H9 (cell line): ENCODE results near the gene RPL22. TPM values are rescaled to one million over a fixed set of nuclear protein-coding genes. Genes with fewer than 3 reads are reported as not detected.
A peak's percentile ranks its signal among the peaks of the same experiment; 100 is the strongest.

Experiments
- DNase-seq: peaks from one replicate; pipeline ENCODE4 v3.0.0-alpha.2; 2017
- H2AFZ ChIP-seq: one replicate; pipeline ENCODE4 v1.6.1; 2013; ENCODE audit warnings: mild to moderate bottlenecking, low read length, control low read depth, moderate library complexity
- H2AK5ac ChIP-seq: 2 replicates; pipeline ENCODE4 v1.6.1; 2013; ENCODE audit warnings: low read length, control low read depth, mixed read lengths; ENCODE audit not compliant: insufficient read length
- H2BK120ac ChIP-seq: one replicate; pipeline ENCODE4 v1.6.1; 2013; ENCODE audit warnings: low read depth, mild to moderate bottlenecking, low read length, control low read depth, inconsistent platforms; ENCODE audit not compliant: poor library complexity, severe bottlenecking
- H2BK12ac ChIP-seq: 2 replicates; pipeline ENCODE4 v1.6.1; 2013; ENCODE audit warnings: low read length, control low read depth, mixed read lengths, low read depth; ENCODE audit not compliant: insufficient read length
- H2BK15ac ChIP-seq: 2 replicates; pipeline ENCODE4 v1.6.1; 2013; ENCODE audit warnings: low read depth, low read length, control low read depth
- H2BK20ac ChIP-seq: one replicate; pipeline ENCODE4 v1.6.1; 2013; ENCODE audit warnings: low read depth, mild to moderate bottlenecking, low read length, control low read depth, inconsistent platforms; ENCODE audit not compliant: poor library complexity, severe bottlenecking
- H2BK5ac ChIP-seq: 2 replicates; pipeline ENCODE4 v1.6.1; 2013; ENCODE audit warnings: low read length, control low read depth, mixed read lengths; ENCODE audit not compliant: insufficient read length
- H3K14ac ChIP-seq: 2 replicates; pipeline ENCODE4 v1.6.1; 2013; ENCODE audit warnings: low read length, control low read depth; ENCODE audit not compliant: insufficient read depth
- H3K18ac ChIP-seq: 2 replicates; pipeline ENCODE4 v1.6.1; 2013; ENCODE audit warnings: low read depth, mild to moderate bottlenecking, mixed read lengths, low read length, control low read depth; ENCODE audit not compliant: insufficient read length
- H3K23ac ChIP-seq: 2 replicates; pipeline ENCODE4 v1.6.1; 2013; ENCODE audit warnings: low read length, control low read depth, mixed read lengths, low read depth; ENCODE audit not compliant: insufficient read length
- H3K23me2 ChIP-seq: 2 replicates; pipeline ENCODE4 v1.6.1; 2013; ENCODE audit warnings: low read depth, mild to moderate bottlenecking, mixed read lengths, low read length, control low read depth; ENCODE audit not compliant: insufficient read length, poor library complexity, severe bottlenecking
- H3K27ac ChIP-seq: 2 replicates; pipeline ENCODE4 v1.5.1; 2013; ENCODE audit warnings: low read length, control low read depth, mixed read lengths, low read depth; ENCODE audit not compliant: insufficient read length
- H3K27me3 ChIP-seq: 2 replicates; pipeline ENCODE4 v1.6.1; 2013; ENCODE audit warnings: low read length, control low read depth, inconsistent platforms; ENCODE audit not compliant: insufficient read depth
- H3K4ac ChIP-seq: 2 replicates; pipeline ENCODE4 v1.6.1; 2013; ENCODE audit warnings: low read depth, mild to moderate bottlenecking, control low read depth, inconsistent platforms, low read length, moderate library complexity
- H3K4me1 ChIP-seq: 2 replicates; pipeline ENCODE4 v1.6.1; 2013; ENCODE audit warnings: low read length, control low read depth, inconsistent platforms; ENCODE audit not compliant: insufficient read depth
- H3K4me2 ChIP-seq: 2 replicates; pipeline ENCODE4 v1.6.1; 2013; ENCODE audit warnings: low read length, control low read depth, mixed read lengths; ENCODE audit not compliant: insufficient read length, insufficient read depth
- H3K56ac ChIP-seq: 2 replicates; pipeline ENCODE4 v1.6.1; 2013; ENCODE audit warnings: low read depth, mild to moderate bottlenecking, mixed read lengths, low read length, control low read depth; ENCODE audit not compliant: insufficient read length
- H3K79me1 ChIP-seq: 2 replicates; pipeline ENCODE4 v1.6.1; 2013; ENCODE audit warnings: low read depth, mild to moderate bottlenecking, moderate library complexity, low read length, control low read depth, inconsistent platforms; ENCODE audit not compliant: insufficient read depth, poor library complexity, severe bottlenecking
- H3K79me2 ChIP-seq: 2 replicates; pipeline ENCODE4 v1.6.1; 2013; ENCODE audit warnings: low read length, control low read depth, inconsistent platforms; ENCODE audit not compliant: insufficient read depth
- H3K9ac ChIP-seq: 2 replicates; pipeline ENCODE4 v1.6.1; 2013; ENCODE audit warnings: low read length, control low read depth, mixed read lengths; ENCODE audit not compliant: insufficient read length; ENCODE audit errors: extremely low read depth
- H3K9me3 ChIP-seq: one replicate; pipeline ENCODE4 v1.6.1; 2013; ENCODE audit warnings: low read depth, low read length, inconsistent platforms; ENCODE audit not compliant: control insufficient read depth
- H3T11ph ChIP-seq: one replicate; pipeline ENCODE4 v1.6.1; 2013; ENCODE audit warnings: mild to moderate bottlenecking, low read length, control low read depth, inconsistent platforms
- H4K20me1 ChIP-seq: one replicate; pipeline ENCODE4 v1.6.1; 2013; ENCODE audit not compliant: control insufficient read depth, insufficient read length, insufficient read depth
- H4K5ac ChIP-seq: 2 replicates; pipeline ENCODE4 v1.6.1; 2013; ENCODE audit warnings: low read depth, mild to moderate bottlenecking, mixed read lengths, low read length, control low read depth; ENCODE audit not compliant: insufficient read length
- H4K8ac ChIP-seq: replicated peaks from 2 replicates; pipeline ENCODE4 v1.6.1; 2013; ENCODE audit warnings: low read length, control low read depth, mixed read lengths, low read depth; ENCODE audit not compliant: insufficient read length
- H4K91ac ChIP-seq: 2 replicates; pipeline ENCODE4 v1.6.1; 2013; ENCODE audit warnings: low read depth, mild to moderate bottlenecking, moderate library complexity, mixed read lengths, low read length, control low read depth; ENCODE audit not compliant: insufficient read length
- H3K27ac Mint-ChIP-seq, 3 experiments: 2 replicates in 2 of 3; 3 replicates in 1 of 3; pipeline ENCODE4 v1.8.0; 2020 to 2021; ENCODE audit warnings: mixed read lengths in 3 of 3, mild to moderate bottlenecking in 1 of 3, moderate library complexity in 1 of 3
- H3K27me3 Mint-ChIP-seq: 2 replicates; pipeline ENCODE4 v1.8.0; 2021; ENCODE audit warnings: low read depth, mild to moderate bottlenecking, moderate library complexity, mixed read lengths
- H3K36me3 Mint-ChIP-seq, 3 experiments: 2 replicates in 2 of 3; 3 replicates in 1 of 3; pipeline ENCODE4 v1.8.0; 2020 to 2021; ENCODE audit warnings: low read depth in 3 of 3, mixed read lengths in 3 of 3; ENCODE audit not compliant: insufficient read depth in 1 of 3
- H3K4me1 Mint-ChIP-seq, 2 experiments: 2 replicates each; pipeline ENCODE4 v1.8.0; 2020; ENCODE audit warnings: mixed read lengths in 2 of 2
- H3K4me3 Mint-ChIP-seq, 2 experiments: 2 replicates in 1 of 2; 3 replicates in 1 of 2; pipeline ENCODE4 v1.8.0; 2020 to 2021; ENCODE audit warnings: mild to moderate bottlenecking in 2 of 2, mixed read lengths in 2 of 2, moderate library complexity in 1 of 2
- H3K9me3 Mint-ChIP-seq, 2 experiments: 2 replicates in 1 of 2; 3 replicates in 1 of 2; pipeline ENCODE4 v1.8.0; 2020; ENCODE audit warnings: mild to moderate bottlenecking in 2 of 2, mixed read lengths in 2 of 2, moderate library complexity in 1 of 2
- CTCF ChIP-seq: fragments of 200-600 bp; sonication (generic); conservative IDR thresholded peaks from 3 replicates; pipeline ENCODE4 v1.8.0; 2021; ENCODE audit warnings: antibody characterized with exemption, mild to moderate bottlenecking
- WGBS: extraction: QIAGEN DNeasy Blood & Tissue Kit; methylation state at CpG from one replicate; pipeline ENCODE4 v1.1.7; 2013; ENCODE audit warnings: missing lambda C conversion rate, low lambda C conversion rate, mixed read lengths; ENCODE audit not compliant: insufficient read length; ENCODE audit errors: extremely low coverage; 5-methylcytosine and 5-hydroxymethylcytosine counted together
- total RNA-seq: library from RNA; stranded (reverse); gene quantifications from 2 replicates; pipeline ENCODE4 v1.2.1, GENCODE V29; 2021

The RPL22 gene
- total RNA-seq, 1 experiment from 2014 or later, result 582 TPM

- peak overlapping the region; percentile 64 for H3K14ac ChIP-seq
- no peak overlapping the region for H2BK15ac ChIP-seq
- H2BK20ac ChIP-seq, result no peak overlapping the region
- H3K18ac ChIP-seq, result peak overlapping the region; percentile 66
- H3T11ph ChIP-seq, result no peak overlapping the region
- Mint-ChIP-seq H3K4me3 (peak overlapping the region; percentile 49 to 67), H3K4me1 (peaks cover 47 to 55% of the 10 kb centered on the region in 2 experiments), H3K36me3 (no peaks in the 10 kb centered on the region), H3K9me3 (no peaks in the 10 kb centered on the region; a peak in 1 of 5 replicates), H3K27ac (peak overlapping the region; percentile 61 to 84 (median 80); a peak in 5 of 7 replicates), H3K27me3 (peaks cover 9% of the 10 kb centered on the region)
- H4K91ac ChIP-seq, result no peak overlapping the region
- no peak for TF ChIP-seq CTCF
- no peak overlapping the region for H3K56ac ChIP-seq
- peaks cover 5% of the 10 kb centered on the region; the same call in 1 of the 2 replicates for H3K4me1 ChIP-seq
- no peak for DNase-seq
- no peak overlapping the region for H2AK5ac ChIP-seq
- no peak overlapping the region for H4K5ac ChIP-seq
- H3K23ac ChIP-seq, result no peak overlapping the region
- no peak overlapping the region for H4K8ac ChIP-seq
- no peak overlapping the region for H3K9ac ChIP-seq
- no peaks in the 10 kb centered on the region for H3K9me3 ChIP-seq
- H4K20me1 ChIP-seq, result no peaks in the 10 kb centered on the region
- no CpG with 5 or more reads among the region's 33 CpGs for WGBS
- H2BK12ac ChIP-seq, result no peak overlapping the region
- H2BK120ac ChIP-seq, result no peak overlapping the region
- no peaks in the 10 kb centered on the region for H3K79me2 ChIP-seq
- no peaks in the 10 kb centered on the region for H3K79me1 ChIP-seq
- no peak overlapping the region for H2AFZ ChIP-seq
- H3K4ac ChIP-seq, result no peak overlapping the region; the same call in 1 of the 2 replicates
- no peak overlapping the region for H2BK5ac ChIP-seq
- H3K4me2 ChIP-seq, result peak overlapping the region; percentile 5
- H3K27ac ChIP-seq, result peak overlapping the region; percentile 3
- H3K23me2 ChIP-seq, result peaks cover 25% of the 10 kb centered on the region
- no peaks in the 10 kb centered on the region; the same call in 1 of the 2 replicates for H3K27me3 ChIP-seq
Observed at GRCh38 chr1:6241107-6241886, 41.9 kb upstream of the RPL22 start.
